NCI-H510A (cell line): ENCODE measurements around the gene ZNF576.
A peak's percentile ranks its signal among the peaks of the same experiment; 100 is the strongest.
"Not testable (repeated sequence)": the region's sequence is repeated elsewhere in the genome, so short reads cannot be mapped to it uniquely, and the experiment has no call there.

Experiments used
- DNase-seq: peaks from one replicate; lab custom pipeline; 2025; lab: John Stamatoyannopoulos, UW

ZNF576 gene

GRCh38 chr19:43595999-43596841, at the start of gene ZNF576, which contains the start of gene IRGQ:
Gene ZNF576 (plus strand): TSS chr19:43596595. CDS start chr19:43597109, 514 bp downstream.
Gene IRGQ (minus strand): TSS chr19:43596134. CDS start chr19:43595338, 796 bp downstream.
- DNase-seq, result peak; percentile 95

- DNase-seq, result not testable (repeated sequence)
These were observed 48.5 kb upstream of the ZNF576 start for GRCh38 chr19:43547926-43548325.

- DNase-seq, result no peak
These were observed 47.7 kb upstream of the ZNF576 start for GRCh38 chr19:43548706-43549105.

GRCh38 chr19:43551399-43552197, 44.8 kb upstream of the ZNF576 start:
- DNase-seq, result no peak

GRCh38 chr19:43552198-43552450, 44.3 kb upstream of the ZNF576 start:
- DNase-seq, result no peak

DNA sequence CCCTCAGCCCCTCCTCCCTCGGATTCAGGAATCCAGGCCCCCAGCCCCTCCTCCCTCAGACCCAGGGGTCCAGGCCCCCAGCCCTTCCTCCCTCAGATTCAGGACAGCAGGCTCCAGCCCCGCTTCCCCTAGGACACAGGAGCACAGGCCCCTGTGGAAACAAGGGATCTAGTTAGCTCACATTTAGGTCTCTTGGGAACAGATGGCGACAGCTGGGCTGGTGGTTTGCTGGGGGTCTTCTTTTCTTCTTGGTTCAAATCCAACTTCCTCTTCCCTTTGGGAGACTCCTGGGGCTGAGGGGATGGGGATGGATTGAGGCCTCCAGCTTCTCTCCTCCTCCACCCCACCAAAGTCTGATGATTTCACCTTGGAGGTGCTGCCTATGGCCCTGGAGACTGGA, 43.8 kb upstream of the ZNF576 start:
- no peak for DNase-seq

DNA sequence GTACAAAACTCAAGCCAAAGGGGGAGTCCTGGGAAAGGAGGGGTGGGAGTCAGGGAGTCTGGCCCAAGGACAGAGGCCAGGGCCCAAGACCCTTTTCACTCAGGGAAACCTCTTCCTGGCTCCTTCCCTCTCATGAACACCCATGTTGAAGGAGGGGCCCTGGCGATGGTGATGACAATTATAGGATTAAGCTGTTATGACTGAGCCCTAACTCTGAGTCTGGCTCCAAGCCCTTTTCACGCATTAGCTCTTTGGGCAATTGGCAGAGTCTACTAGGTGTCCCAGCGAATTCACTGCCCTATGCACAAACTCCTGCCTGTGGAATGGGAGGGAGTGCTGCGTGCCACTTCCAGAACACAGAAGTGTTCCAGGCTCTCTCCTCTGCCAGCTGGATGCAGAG, 42.7 kb upstream of the ZNF576 start:
- DNase-seq, result no peak

DNA sequence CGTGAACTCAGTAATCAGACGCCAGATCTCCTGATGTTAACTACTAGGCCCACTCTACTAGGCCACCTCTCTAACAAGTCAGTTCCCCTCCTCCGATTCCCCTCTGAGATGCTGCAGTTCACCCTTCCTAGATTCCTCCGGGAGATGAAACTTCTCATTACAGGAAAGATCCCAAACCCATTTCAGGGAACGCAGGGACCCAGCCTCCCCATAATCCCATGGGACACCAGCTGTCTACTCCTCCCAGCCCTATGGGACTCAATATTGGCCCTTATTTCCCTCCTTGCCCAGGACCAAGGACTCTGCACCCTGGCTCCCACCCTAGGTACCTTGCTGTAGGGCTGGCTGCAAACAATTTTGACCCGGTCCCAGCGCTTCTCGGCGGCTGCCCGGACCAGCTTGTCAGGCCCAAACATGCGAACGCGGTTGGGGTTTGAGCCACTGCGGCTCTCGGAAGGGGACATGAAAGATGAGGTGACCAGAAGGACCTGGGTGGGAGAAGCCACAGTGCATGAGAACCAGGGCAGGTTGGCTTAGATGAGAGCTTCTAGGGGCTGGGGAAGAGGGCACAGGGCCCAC, 42.0 kb upstream of the ZNF576 start:
- DNase-seq, result no peak

DNA sequence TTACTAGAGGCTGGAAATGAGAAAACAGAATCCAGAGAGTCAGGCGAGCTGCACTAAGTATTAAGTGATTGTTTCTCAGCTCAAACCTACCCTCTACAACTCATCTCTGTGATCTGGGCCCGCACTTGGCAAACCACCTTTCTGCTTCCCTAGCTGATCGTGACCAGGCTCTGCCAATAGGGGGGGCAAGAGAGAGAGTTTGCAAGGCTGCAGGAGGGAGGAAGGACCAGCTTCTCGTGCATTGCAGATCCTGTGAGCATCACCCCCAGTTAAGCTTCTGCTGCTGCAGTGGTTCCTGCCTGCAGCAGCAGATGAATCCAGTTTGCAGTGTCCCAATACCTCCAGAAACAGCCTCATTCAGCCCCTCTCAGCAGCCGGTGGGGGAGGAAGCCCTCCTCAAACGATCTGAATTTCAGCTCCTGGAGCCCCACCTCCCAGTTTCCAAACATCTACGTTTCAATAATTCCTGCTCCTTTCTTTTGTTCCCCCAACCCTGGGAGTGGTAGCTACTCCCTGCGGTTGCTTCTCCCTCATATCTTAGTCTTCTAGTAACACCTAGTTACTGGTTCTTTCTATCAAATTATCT, 41.1 kb upstream of the ZNF576 start:
- no peak for DNase-seq

- no peak for DNase-seq
These were observed 35.7 kb upstream of the ZNF576 start for GRCh38 chr19:43560687-43561086.

DNA sequence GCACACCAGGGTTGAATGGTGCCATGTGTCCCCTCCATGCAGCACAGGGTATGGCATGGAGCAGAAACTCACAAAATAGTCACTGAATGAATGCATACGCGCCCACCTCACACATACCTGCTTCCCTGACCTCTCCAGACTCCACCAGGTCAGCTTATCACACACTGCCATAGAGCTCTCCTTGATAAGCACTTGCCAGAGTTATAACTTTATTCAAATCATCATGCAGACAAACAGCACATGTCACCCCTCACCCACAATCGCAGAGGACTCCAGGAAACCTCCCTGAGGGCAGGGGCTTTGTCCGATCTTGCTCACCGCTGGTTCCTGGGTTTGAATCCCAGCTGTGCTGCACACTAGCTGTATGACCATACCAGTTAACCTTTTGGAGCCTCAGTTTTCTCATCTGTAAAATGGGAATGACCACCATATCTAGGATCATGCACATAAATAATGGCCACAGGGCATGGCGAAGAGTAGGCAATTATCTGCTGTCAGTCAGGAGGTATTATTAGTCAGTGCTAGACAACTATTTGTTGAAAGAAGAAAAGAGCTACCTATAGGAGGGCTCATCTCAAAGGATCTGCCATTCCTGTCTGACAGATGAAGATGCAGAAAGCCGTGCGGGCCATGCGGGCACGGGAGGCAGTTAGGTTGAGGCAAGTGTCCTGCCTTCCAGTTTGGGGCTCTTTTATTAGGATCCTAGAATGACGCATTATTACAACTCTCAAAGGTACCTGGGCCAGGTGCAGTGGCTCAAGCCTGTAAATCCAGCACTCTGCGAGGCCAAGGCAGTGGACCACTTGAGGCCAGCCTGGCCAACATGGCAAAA, 35.0 kb upstream of the ZNF576 start:
- no peak for DNase-seq

GRCh38 chr19:43562226-43562697, 34.1 kb upstream of the ZNF576 start:
- no peak for DNase-seq

DNA sequence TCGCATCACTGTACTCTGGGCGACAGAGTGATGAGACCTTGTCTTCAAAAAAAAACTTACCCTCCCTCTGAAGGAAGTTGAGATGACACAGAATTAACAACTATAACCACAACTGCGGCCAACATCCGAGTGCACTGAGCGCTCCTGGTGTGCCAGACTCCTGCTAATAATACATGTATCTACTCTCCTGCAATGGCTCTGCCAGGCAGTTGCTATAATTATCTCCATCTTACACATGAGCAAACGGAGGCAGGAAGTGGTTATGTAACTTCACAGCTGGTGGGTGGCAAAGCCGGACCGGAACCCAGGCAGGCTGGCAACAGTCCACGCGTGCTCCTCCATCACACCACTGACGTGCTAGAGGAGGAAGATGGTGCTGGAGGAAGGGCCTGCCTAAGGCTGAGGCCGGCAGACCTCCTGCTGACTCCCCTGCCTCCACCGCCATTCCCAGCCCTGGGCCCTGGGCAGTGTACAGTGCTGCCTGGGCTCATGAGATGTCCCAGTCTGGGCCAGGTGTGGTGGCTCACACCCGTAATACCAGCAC, 33.6 kb upstream of the ZNF576 start:
- DNase-seq, result peak; percentile 11

GRCh38 chr19:43563816-43564457, 32.5 kb upstream of the ZNF576 start:
- DNase-seq, result no peak

DNA sequence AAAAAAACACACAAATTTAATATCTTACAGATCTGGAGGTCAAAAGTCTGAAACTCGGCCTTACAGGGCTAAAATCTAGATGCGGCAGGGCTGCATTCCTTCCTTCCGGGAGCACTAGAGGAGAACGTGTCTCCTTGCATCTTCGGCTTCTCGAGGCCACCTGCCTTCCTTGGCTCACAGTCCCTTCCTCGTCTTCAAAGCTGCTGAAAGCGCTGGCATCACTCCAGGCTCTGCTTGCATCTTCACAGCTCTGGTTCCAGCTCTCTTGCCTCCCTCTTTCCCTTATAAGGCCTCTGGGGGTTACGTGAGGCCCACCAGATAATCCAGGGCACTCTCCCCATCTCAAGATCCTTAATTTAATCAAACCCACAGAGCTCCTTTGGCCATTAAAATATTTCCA, 31.6 kb upstream of the ZNF576 start:
- no peak for DNase-seq

DNA sequence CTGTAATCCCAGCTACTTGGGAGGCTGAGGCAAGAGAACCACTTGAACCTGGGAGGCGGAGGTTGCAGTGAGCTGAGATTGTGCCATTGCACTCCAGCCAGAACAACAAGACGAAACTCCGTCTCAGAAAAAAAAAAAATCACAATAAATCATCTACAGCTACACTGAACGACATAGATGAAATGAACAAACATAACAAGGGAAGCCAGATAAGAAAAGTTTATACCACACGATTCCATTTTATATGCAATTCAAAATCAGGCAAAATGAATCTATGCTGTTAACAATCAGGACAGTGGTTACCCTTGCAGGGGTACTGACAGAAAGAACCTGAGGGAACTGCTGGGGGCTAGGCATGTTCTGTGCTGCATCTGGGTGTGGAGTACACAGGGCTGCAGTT, 26.7 kb upstream of the ZNF576 start:
- no peak for DNase-seq

DNA sequence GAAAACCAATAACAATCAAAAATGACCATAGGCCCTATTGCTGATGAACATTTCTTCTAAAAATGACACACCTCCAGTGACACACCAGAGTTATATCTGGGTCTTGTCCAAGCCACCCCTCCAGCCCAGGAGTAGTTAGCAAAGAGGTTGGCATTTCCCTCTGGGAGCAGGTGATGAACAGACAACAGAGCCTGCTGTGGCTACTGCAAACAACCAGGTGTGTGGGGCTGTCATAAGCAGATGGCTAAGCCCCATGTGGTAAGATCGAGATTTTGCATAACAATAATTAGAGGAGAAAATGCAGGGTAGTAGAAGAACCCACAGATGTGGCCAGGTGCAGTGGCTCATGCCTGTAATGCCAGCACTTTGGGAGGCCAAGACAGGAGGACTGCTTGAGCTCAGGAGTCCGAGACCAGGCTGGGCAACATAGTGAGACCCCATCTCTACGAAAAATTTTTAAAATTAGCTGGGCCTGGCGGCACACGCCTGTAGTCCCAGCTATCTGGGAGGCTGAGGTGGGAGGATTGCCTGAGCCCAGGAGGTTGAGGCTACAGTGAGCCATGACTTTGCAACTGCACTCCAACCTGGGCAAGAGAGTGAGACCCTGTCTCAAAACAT, 26.1 kb upstream of the ZNF576 start:
- peak; percentile 11 for DNase-seq

DNA sequence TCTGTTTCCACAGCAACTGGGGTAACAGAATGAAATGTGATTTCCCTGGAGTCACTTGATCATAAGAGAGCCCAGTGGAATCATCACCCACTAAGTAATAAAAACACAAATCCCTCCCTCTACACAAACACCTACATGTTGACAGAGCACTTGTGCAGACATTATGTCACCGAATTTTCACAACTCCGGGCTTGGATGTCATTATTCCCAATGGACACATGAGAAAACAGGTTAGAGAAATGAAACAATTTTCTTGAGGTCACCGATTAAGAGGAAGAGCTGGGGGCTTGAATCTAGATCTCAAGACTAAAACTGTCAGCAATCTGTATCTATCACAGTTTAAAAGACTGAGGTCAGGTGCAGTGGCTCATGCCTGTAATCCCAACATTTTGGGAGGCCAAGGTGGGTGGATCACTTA, 24.2 kb upstream of the ZNF576 start:
- DNase-seq, result peak; percentile 47

DNA sequence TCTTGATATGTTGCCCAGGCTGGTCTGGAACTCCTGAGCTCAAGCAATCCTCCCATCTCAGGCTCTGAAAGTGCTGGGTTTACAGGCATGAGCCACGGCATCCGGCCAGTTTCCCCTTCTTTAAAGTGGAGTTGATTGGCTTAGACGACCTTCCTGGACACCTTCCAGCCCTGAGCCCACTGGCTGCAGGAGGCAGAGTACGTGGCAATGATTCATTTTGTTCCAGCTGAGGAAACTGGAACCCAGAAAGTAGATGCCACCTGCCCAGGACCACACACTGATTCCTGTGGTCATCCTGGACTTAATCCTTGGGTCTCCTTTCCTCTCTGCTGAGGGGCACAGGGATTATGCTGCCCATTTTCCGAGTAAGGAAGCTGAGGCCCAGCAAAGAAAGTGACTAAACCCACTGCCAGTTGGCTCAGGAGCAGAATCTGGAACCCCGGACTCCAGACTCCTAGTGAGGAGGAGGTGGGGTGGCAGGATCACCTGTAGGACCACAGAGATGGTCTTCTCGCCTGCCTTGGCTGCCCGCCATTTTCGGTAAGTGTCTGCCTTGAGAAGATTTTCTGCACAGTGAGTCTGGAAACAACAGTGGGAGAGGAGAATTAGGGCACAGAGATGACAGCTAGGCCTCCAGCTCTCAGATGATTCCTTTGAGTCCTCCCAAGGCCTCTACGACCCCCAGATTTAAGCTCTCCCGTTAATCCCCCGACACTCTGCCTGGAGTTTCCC, 21.8 kb upstream of the ZNF576 start:
- DNase-seq, result no peak
